OCI-LY7 (cell line): ENCODE measurements around the gene AGA. TPM values are rescaled to one million over a fixed set of nuclear protein-coding genes. Genes with fewer than 3 reads are reported as not detected.

ENCODE experiments used
- BruUV-seq: library from RNA; stranded (reverse); fragments of 400-500 nt; replicated peaks from 2 replicates; lab custom pipeline; 2021; lab: Mats Ljungman, UMichigan
- CTCF ChIA-PET: fragments of 300-600 bp; sonication (Branson Sonifier 250); formaldehyde crosslinking; loops from one replicate; lab custom pipeline; 2022; ENCODE audit warnings: antibody characterized with exemption; ENCODE audit not compliant: unreplicated experiment; lab: Charles Lee
- POLR2A ChIA-PET: fragments of 300-600 bp; sonication (Branson Sonifier 250); formaldehyde crosslinking; loops from one replicate; lab custom pipeline; 2022; ENCODE audit warnings: antibody characterized with exemption; lab: Charles Lee
- DNase-seq: peaks from one replicate; pipeline ENCODE4 v3.0.0-alpha.2; 2015; ENCODE audit warnings: low spot score
- H2AFZ ChIP-seq: fragments of 200-600 bp; sonication (generic), shearing (Covaris generic); 2 replicates; pipeline ENCODE4 v1.6.1; 2014; ENCODE audit warnings: mild to moderate bottlenecking, antibody characterized with exemption, low read length, moderate library complexity
- H3K27ac ChIP-seq: fragments of 200-600 bp; sonication (generic); 2 replicates; pipeline ENCODE4 v1.5.1; 2014; ENCODE audit warnings: mixed run types, low read depth, mild to moderate bottlenecking, moderate library complexity, low read length, inconsistent platforms; ENCODE audit not compliant: poor library complexity, severe bottlenecking
- H3K36me3 ChIP-seq: fragments of 200-600 bp; sonication (generic); 2 replicates; pipeline ENCODE4 v1.6.1; 2014; ENCODE audit warnings: mild to moderate bottlenecking, antibody characterized with exemption, low read length, moderate library complexity, mixed read lengths; ENCODE audit not compliant: insufficient read depth
- H3K4me1 ChIP-seq: fragments of 200-600 bp; sonication (generic); 2 replicates; pipeline ENCODE4 v1.5.1; 2014; ENCODE audit warnings: mild to moderate bottlenecking, low read length; ENCODE audit not compliant: insufficient read depth, poor library complexity, severe bottlenecking
- H3K4me2 ChIP-seq: fragments of 200-600 bp; sonication (generic); 2 replicates; pipeline ENCODE4 v1.6.1; 2014; ENCODE audit warnings: mild to moderate bottlenecking, low read length
- H3K4me3 ChIP-seq: fragments of 200-600 bp; sonication (generic); 2 replicates; pipeline ENCODE4 v1.5.1; 2014; ENCODE audit warnings: mild to moderate bottlenecking, low read depth, low read length; ENCODE audit not compliant: poor library complexity, severe bottlenecking
- H3K79me2 ChIP-seq: fragments of 200-600 bp; sonication (generic); 2 replicates; pipeline ENCODE4 v1.6.1; 2016; ENCODE audit warnings: low read depth, mild to moderate bottlenecking, low read length, moderate library complexity, mixed read lengths; ENCODE audit not compliant: insufficient read depth
- H3K9me2 ChIP-seq: fragments of 200-600 bp; sonication (generic); 2 replicates; pipeline ENCODE4 v1.6.1; 2016; ENCODE audit warnings: mild to moderate bottlenecking, low read length, mixed read lengths; ENCODE audit not compliant: insufficient read depth
- H3K9me3 ChIP-seq: fragments of 200-600 bp; sonication (generic); 2 replicates; pipeline ENCODE4 v1.6.1; 2014; ENCODE audit warnings: mild to moderate bottlenecking, mixed run types, low read length, mixed read lengths
- H4K20me1 ChIP-seq: fragments of 200-600 bp; sonication (generic); 2 replicates; pipeline ENCODE4 v1.6.1; 2014; ENCODE audit warnings: mild to moderate bottlenecking, antibody characterized with exemption, low read length, moderate library complexity, mixed read lengths; ENCODE audit not compliant: insufficient read depth
- EZH2phosphoT487 ChIP-seq: fragments of 200-600 bp; sonication (generic); IDR thresholded peaks from 2 replicates; pipeline ENCODE4 v1.6.1; 2018; ENCODE audit warnings: low read depth, borderline replicate concordance, mild to moderate bottlenecking, mixed run types, antibody characterized with exemption, low read length, moderate library complexity, mixed read lengths
- intact Hi-C: fragments of 100-400 bp; cut with micrococcal nuclease; formaldehyde crosslinking; loops from one replicate; pipeline ENCODE4 v1.10.0; 2022; ENCODE audit not compliant: unreplicated experiment
- total RNA-seq, 2 experiments: library from RNA; depleted of rRNA in 1 of 2; stranded (reverse); fragments of >200 nt in 1 of 2; shearing (Covaris generic) in 1 of 2; gene quantifications; 2 replicates each; pipeline ENCODE4 v1.2.3, GENCODE V29; 2014 to 2022
- TF ChIP-seq, protein P1 (sequence below): fragments of 200-600 bp; sonication (generic); conservative IDR thresholded peaks from 2 replicates; pipeline ENCODE4 v1.5.1; 2014; ENCODE audit warnings: mild to moderate bottlenecking, antibody characterized with exemption, low read length, moderate library complexity, mixed read lengths

Gene AGA
- total RNA-seq, 2 experiments from 2014 or later: 15.5 to 23.2 TPM

GRCh38 chr4:177485528-177485927, 43.3 kb upstream of the AGA start:
- Histone ChIP-seq H4K20me1 (no peaks in the 10 kb centered on the region), H3K27ac (no peak overlapping the region), H3K9me2 (no peaks in the 10 kb centered on the region), H3K4me3 (no peak overlapping the region), H2AFZ (no peak overlapping the region), H3K36me3 (no peaks in the 10 kb centered on the region), H3K9me3 (no peaks in the 10 kb centered on the region), H3K4me1 (no peaks in the 10 kb centered on the region), H3K4me2 (no peak overlapping the region), H3K79me2 (no peaks in the 10 kb centered on the region)
- POLR2A ChIA-PET: interaction anchor here (0.6 kb wide), 1 partner anchor 870 kb away, joined by 3 read pairs; no protein-coding TSS in a partner anchor
- intact Hi-C loops: no loop called here
- no peak for DNase-seq
- BruUV-seq: no TSS peak
- CTCF ChIA-PET: no interaction called here
- TF ChIP-seq, protein P1, sequence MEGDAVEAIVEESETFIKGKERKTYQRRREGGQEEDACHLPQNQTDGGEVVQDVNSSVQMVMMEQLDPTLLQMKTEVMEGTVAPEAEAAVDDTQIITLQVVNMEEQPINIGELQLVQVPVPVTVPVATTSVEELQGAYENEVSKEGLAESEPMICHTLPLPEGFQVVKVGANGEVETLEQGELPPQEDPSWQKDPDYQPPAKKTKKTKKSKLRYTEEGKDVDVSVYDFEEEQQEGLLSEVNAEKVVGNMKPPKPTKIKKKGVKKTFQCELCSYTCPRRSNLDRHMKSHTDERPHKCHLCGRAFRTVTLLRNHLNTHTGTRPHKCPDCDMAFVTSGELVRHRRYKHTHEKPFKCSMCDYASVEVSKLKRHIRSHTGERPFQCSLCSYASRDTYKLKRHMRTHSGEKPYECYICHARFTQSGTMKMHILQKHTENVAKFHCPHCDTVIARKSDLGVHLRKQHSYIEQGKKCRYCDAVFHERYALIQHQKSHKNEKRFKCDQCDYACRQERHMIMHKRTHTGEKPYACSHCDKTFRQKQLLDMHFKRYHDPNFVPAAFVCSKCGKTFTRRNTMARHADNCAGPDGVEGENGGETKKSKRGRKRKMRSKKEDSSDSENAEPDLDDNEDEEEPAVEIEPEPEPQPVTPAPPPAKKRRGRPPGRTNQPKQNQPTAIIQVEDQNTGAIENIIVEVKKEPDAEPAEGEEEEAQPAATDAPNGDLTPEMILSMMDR: no peak
- TF ChIP-seq EZH2phosphoT487: no peak

GRCh38 chr4:177484613-177485021, 42.4 kb upstream of the AGA start:
- Histone ChIP-seq H2AFZ (no peak overlapping the region), H3K9me2 (no peaks in the 10 kb centered on the region), H3K79me2 (no peaks in the 10 kb centered on the region), H3K4me2 (no peak overlapping the region), H3K4me1 (no peaks in the 10 kb centered on the region), H3K36me3 (no peaks in the 10 kb centered on the region), H3K27ac (no peak overlapping the region), H4K20me1 (no peaks in the 10 kb centered on the region), H3K9me3 (no peaks in the 10 kb centered on the region), H3K4me3 (no peak overlapping the region)
- CTCF ChIA-PET: no interaction called here
- intact Hi-C loops: no loop called here
- no peak for DNase-seq
- POLR2A ChIA-PET: interaction anchor here (0.6 to 1.9 kb wide), 2 partner anchors 9 to 1307 kb away, joined by 7 to 11 read pairs; no protein-coding TSS in a partner anchor
- no TSS peak for BruUV-seq
- TF ChIP-seq EZH2phosphoT487: no peak
- TF ChIP-seq, protein P1: no peak

GRCh38 chr4:177483760-177484159, 41.5 kb upstream of the AGA start:
- Histone ChIP-seq H3K4me2 (no peak overlapping the region), H3K79me2 (no peaks in the 10 kb centered on the region), H3K4me1 (no peaks in the 10 kb centered on the region), H3K27ac (no peak overlapping the region), H3K36me3 (no peaks in the 10 kb centered on the region), H3K4me3 (no peak overlapping the region), H3K9me3 (no peaks in the 10 kb centered on the region), H2AFZ (no peak overlapping the region), H3K9me2 (no peaks in the 10 kb centered on the region), H4K20me1 (no peaks in the 10 kb centered on the region)
- intact Hi-C loops: no loop called here
- TF ChIP-seq EZH2phosphoT487: no peak
- no peak for DNase-seq
- ChIA-PET CTCF (no interaction called here), POLR2A (interaction anchor here (0.7 to 1.9 kb wide), 3 partner anchors 9 to 126 kb away, joined by 3 to 7 read pairs (median 4); no protein-coding TSS in a partner anchor)
- BruUV-seq: no TSS peak
